Left cardiac atrium (tissue), 4 donors: ENCODE data around the gene TADA1. TPM values are rescaled to one million over a fixed set of nuclear protein-coding genes. Genes with fewer than 3 reads are reported as not detected.
"Not testable (repeated sequence)": the region's sequence is repeated elsewhere in the genome, so short reads cannot be mapped to it uniquely, and the experiment has no call there.

ENCODE experiments used
- ATAC-seq, 2 donors: fragments of 200-7000 bp; cut with Tn5 transposase; one replicate each; pipeline ENCODE4 v1.9.1; 2020; ENCODE audit warnings: mild to moderate bottlenecking in 2 of 2, moderate library complexity in 2 of 2
- DNase-seq: peaks from one replicate; pipeline ENCODE4 v3.0.0-alpha.2; 2020
- intact Hi-C, 2 donors: fragments of 100-400 bp; cut with DNase I; formaldehyde crosslinking; loops; one replicate each; pipeline versions ENCODE4 v1.14.1 to v1.15.1; 2022 to 2023
- total RNA-seq, 2 donors: library from RNA; stranded (reverse); fragmentation: NEBNext Ultra II Directional; extraction: Animal tissue kit (Norgen Biotek cat#: 25700); gene quantifications; one replicate each; pipeline ENCODE4 v1.2.1, GENCODE V29; 2021
- donor health status: DM: no; HTN: yes; CAD: no.
- donor health status: DM: no; HTN: yes; CAD: no; lungs with severe emphysema.
- donor health status: DM: yes; HTN: yes; CAD: no.
- donor health status: Dilated cardiomyopathy.

Gene TADA1
- total RNA-seq, 2 donors from 2014 or later = 9.4 TPM

DNA sequence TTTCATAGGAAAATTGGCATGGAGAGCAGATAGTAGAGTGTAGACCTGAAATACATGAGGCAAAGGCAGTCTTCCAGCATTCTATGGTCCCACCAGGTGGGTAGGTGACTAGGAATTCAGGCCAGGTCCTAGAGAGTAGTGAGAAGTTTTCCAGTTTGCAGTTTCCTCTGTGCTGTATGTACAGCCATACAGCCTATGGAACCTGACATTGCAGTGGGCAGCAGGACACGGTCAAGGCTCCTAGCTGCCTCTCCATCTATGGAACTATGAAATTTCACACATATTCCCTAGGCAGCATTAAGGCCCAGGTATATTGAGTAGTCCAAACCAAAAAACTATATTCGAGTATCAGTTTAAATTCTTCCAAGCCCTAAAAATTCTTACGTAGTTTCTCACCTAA, 20.5 kb downstream of the TADA1 start:
- intact Hi-C loops = no loop called here
- ATAC-seq (no peak), DNase-seq (no peak)

DNA sequence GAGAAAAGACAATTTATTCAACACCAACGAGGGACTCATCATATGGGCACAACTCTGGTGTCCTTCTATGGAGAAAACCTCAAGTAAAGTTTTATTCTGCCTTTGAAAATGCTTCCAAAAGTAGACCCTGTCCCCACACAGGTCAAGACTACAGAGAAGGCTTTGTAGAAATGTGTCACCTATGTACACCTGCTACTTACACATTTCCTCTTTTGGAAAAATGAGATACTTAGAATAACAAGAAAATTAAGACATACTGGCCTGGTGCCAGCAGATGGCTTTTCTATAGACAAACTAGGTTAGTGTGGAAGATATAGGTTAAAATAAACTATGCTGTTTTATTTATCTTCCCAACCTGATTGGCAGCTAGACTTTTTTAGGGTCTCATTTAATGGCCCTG, 23.1 kb downstream of the TADA1 start:
- ATAC-seq (no peak), DNase-seq (no peak)
- intact Hi-C loops = no loop called here

DNA sequence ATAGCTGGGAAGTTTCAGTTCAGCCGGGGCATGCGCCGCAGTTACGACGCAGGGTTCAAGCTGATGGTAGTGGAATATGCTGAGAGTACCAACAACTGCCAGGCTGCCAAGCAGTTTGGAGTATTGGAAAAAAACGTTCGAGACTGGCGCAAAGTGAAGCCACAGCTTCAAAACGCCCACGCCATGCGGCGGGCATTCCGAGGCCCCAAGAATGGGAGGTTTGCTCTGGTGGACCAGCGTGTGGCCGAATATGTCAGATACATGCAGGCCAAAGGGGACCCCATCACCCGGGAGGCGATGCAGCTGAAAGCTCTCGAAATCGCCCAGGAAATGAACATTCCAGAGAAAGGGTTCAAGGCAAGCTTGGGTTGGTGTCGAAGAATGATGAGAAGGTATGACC, 26.9 kb downstream of the TADA1 start:
- DNase-seq = no peak
- ATAC-seq = no peak
- intact Hi-C loops = no loop called here

DNA sequence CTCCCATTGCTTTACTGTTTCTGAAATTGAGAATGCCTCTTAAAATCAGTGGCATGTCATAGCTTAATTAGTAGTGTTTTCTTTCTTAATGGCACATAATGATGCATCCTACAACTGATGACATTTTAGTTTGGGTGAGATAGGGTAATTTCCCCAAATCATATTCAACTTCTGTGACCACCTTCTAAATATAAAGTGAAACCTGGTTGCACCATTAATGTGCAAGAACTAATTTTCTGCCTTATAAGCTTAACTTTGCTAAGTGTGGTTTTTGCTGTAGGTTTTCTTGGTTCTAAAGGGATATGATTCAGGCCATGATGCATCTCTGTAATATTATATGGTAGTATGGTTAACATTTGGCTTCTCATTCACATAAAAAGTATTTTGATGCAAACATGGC, 27.9 kb downstream of the TADA1 start:
- intact Hi-C loops = no loop called here
- DNase-seq (no peak), ATAC-seq (no peak)

DNA sequence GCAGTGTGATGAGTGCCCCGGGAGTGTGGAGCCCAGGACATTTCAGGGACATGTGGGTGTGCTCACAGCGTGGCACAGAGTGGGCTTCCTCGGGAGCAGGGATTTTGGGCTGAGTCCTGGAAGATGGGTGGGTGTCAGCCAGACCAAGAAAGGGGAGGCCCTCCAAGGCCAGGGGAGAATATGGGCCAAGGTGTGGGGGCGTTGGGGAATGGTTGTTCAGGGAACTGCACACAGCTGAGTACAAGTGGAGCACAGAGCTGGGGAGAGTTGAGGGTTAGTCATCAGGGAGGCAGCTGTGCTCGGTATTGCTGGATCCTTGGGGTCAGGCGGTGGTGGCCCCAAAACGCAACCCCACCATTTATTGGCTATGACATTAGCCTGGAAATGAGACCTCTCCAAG, 31.3 kb downstream of the TADA1 start:
- DNase-seq (no peak), ATAC-seq (peak in 1 of 2 donors; percentile 33)
- intact Hi-C loops = no loop called here

DNA sequence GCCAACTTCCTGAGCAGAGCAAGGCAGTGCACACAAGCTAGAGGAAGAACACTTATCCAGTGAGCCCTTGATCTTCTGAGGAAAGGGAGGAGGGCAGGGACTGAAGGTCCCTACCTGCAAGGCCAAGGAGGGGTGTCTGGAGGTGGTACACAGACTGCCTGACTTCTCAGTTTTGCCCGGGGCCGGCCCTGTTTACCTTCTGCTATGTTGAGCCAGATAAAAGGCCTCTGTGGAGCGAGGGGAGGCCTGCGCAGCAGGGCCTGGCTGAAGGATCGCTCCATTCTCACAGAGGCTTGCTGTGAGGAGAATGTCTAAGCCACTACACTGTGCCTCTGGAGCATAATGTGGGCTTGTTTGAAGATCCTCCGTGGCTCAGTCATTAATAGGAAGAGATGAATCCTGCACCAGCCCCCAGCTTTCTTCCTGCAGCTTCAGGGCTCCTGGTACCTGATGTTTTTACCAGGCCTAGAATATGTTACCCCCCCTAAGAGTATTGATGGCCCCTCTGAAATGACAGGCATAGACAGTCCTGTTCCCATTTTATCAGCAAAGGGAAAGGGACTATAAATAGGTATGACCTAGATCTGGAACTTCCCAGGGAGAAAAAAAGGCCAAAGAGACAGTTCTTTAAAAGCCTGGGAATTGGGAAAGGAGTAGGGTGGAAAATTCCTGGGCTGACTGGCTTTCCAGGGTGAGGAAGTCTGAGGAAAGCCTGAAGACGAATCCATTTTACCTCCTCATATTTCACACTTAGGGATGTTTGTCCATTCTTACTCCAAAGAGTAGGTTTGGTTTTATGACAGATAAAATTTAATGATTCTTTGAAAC, 32.1 kb downstream of the TADA1 start:
- intact Hi-C loops = no loop called here
- no peak for DNase-seq
- ATAC-seq = no peak

DNA sequence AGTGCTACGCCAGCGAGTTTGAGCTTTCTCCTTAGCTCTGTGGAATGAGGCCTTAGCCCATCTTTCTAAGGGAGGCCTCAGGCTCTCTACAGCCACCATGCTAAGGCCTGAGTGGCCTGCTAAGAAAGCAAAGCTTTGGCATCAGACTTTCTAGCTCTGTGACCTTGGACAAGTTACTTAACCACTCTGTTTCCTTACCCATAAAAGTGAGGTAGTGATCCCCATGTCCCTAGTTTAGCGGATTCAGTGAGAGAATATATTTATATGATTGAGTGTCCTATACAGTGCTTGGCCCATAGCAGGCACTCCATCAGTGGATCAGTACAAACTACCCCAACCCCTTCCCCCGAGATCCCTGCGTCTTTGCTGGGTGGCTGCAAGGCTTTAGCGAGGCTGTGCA, 32.7 kb downstream of the TADA1 start:
- ATAC-seq (no peak), DNase-seq (no peak)
- intact Hi-C loops = no loop called here

DNA sequence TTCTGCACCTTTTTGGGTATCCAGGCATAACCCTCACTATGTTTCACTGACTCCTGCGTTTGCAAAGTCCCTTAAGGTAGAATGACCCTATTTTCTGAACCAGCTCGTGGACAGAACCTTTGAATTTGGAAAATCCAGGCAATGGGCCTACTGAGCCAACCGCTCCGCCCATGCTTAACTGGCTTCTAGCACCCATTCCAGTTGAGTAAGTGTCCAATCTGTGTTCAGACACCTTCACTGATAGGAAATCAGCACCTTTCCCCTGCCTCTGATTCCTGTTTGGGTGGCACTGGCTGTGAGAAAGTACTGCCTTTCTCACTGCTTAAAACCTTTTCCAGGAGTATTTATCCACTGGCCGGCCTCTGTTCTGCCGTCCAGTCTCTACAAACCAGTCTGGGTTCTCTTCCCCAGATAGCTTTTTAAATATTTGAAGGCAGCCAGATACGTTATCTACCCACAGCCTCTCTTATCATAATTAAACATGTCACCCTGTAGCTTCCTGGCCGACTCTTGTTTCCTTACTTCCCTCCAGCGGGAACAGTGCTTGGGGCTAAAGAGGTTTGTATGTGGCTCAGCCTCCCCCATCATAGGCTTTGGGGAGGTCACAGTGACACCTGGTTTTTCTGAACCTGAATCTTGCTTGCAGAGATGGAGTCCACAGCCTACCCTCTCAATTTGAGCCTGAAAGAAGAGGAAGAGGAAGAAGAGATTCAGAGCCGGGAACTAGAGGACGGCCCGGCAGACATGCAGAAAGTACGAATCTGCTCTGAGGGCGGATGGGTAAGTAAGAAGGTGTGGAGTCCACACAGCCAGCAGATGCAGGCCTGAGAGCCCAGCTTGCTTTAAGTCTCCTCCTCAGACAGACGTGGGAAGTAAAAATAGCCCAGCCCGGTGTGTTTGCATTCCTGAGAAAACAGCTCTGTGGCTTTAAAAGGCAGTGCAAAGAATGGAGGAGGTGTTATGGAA, 35.5 kb downstream of the TADA1 start:
- intact Hi-C loops = no loop called here
- DNase-seq = no peak
- ATAC-seq = peak in 1 of 2 donors; percentile 0

DNA sequence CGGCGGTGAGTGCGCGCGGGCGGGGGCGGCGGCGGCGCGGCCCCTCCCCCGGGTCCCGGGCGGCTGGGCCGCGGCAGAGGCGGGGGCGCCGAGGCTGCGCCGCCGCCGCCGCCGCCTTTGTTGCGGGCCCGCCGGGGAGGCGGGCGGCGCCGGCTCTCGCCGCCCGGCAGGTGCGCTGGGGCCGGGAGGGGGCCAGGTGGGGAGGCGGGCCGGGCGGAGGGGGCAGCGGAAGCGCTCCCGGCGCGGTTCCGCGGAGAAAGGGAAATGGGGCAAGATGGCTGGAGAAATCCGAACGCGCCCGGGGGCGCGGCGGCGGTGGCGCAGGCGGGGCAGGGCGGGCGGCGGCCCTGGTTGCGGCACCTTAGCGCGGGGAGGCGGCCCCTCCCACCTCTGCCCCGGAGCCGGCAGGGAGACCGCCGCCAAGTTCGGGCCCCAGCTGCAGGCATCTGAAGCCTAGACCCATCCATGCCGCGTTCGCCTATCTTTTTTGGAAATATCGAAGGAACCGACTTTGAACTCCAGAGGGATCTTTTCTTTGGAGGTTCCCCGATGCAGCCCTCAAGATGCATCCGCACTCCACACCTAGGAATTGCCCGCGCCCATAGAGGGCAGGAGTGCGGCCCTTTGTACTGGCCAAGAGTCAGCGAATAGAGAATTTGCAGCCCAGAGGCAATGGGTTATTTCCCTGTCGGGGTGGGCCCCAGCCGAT, 36.3 kb downstream of the TADA1 start:
- DNase-seq (peak; percentile 67), ATAC-seq (peak; percentile 13 to 30)
- intact Hi-C loops = no loop called here

DNA sequence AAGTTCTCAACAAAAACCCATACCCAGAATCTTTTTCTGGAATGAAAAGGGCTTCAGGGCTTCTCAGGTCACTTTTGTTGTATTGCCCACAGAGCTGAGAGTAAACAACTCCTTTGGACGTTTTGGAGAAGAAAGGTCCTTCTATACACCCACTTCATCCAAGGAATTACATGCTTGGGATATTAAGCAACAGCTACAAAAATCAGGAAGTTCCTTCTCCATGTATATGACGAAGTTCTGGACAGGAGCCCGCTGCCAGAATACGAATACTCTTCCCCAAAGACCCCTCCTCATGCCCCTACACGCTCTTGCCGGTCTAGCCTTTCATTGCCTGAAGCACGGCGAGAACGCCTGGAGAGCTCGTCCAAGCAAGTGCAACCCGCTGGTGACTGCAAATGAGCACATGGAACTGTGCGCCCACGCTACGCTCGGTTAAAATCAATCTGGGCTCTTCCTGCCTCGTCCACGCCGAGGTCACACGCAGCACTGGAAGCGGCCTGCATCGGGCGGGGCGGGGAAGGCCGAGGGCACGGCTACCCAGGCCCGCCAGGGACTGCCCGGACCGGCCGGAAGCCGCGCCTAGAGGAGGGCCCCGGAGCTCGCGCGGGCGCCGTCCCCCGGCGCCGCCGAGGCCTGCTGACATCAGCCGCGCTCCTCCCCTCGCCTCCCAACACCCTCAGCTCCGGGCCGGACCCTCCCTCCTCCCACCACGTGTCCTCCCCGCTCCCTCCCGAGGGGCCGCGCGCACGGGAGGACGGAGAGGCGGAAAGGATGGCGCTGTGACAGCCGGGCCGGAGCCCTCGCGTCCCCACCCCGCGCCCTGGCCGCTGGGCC, 37.1 kb downstream of the TADA1 start, which contains the start of gene POGK:
POGK (plus strand) TSS at position 710 of the 834 bp plus-strand sequence. CDS start 1,482 bp downstream, outside the sequence.
- ATAC-seq (peak; percentile 98), DNase-seq (peak; percentile 95)
- intact Hi-C loops = no loop called here

DNA sequence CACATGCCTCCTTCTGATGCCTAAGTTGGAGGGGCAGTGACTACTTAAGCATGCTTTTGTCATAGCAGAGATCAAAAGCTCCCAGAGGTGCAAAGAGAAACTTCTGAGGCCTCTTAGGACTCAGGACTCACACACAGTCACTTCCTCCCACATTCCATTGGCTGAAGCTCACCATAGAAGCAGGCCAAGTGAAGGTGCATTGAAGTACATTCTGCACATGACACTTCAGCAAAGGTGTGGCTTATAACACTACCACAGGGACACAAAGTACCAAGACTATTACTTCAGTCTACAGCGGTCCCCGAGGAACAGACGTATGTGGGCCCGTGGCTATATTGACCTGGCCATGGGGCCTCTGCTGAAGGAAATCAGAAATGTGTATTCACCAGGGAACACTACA, 39.3 kb downstream of the TADA1 start:
- ATAC-seq = no peak

DNA sequence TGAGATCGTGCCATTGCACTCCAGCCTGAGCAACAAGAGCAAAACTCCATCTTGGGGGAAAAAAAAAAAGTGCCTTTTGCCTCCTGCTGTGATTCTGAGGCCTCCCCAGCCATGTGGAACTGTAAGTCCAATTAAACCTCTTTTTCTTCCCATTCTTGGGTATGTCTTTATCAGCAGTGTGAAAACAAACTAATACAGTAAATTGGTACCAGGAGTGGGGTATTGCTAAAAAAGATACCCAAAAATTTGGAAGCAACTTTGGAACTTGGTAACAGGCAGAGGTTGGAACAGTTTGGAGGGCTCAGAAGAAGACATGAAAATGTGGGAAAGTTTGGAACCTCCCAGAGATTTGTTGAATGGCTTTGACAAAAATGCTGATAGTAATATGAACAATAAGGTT, 46.3 kb downstream of the TADA1 start:
- intact Hi-C loops, ATAC-seq, DNase-seq: not testable (repeated sequence)

More for the DNA sequence above, 39.3 kb downstream of the TADA1 start:
- intact Hi-C loops = no loop called here
- DNase-seq = no peak

DNA sequence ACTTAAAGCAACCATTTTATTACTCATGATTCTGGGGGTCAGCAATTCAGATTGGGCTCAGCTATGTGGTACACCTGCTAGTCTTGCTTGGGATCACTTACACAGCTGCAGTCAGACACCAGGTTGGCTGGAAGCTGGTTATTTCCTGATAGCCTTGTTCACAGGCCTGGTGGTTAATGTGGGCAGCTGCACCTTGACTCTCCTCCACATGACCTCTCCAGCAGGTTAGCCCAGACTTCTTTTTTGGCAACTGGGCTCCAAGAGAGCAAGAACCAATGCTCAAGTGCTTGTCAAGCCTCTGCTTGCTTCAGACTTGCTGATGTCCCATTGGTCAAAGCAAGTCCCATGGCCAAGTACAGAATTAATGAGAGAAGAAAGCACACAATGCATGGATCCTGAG, 48.6 kb downstream of the TADA1 start:
- intact Hi-C loops = no loop called here
- ATAC-seq = no peak
- DNase-seq = no peak

DNA sequence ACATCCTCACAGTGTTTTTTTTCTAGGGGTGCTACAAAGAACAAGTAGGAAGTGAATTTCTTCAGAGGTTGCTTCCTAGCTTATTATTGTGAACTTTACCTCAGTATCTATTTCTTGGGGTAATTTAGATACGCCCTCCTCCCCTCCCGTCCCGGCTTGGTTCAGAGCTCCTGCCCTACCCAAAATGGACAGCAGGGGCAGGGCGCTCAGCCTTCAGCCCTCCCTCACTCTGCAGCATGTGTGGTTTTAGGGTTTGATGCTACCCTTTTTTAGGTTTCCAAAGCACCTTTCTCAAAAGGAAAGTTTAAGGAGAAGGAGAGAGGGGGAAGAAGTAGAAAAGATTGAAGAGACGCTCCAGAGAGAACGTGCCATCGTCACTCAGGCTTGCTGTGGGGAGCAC, 53.7 kb downstream of the TADA1 start:
- DNase-seq (no peak), ATAC-seq (no peak)
- intact Hi-C loops = no loop called here

DNA sequence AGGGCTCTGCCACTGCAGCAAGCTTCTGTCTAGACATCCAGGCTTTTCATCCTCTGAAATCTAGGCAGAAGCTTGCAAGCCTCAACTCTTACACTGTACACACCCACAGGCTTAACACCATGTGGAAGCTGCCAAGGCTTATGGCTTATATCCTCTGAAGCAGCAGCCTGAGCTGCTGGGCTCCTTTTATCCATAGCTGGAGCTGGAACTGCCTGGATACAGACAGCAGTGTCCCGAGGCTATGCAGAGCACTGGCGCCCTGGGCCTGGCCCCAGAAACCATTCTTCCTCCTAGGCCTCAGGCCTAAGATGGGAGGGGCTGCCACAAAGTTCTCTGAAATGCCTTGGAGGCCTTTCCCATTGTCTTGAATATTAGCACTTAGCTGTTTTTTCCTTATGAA, 56.1 kb downstream of the TADA1 start:
- DNase-seq = no peak
- intact Hi-C loops = no loop called here

DNA sequence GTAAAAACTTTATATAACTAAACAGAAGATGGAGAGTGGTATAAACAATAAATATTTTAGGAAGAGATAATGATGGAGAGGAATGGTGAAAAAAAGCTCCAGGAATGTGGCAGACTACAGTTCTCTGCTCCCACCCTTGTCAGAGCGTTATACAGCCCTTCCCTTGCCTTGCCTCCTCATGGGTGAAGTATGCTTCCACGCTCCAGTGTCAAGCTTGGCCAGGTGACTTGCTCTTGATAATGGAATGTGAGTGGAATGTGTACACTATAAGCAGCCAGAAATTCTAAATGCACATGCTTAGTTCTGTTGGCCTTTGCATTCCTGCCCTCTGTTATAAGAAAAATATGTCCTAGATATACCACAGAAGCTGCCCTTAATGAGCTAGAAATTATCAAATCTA, 61.5 kb downstream of the TADA1 start:
- ATAC-seq = no peak
- intact Hi-C loops = no loop called here
- no peak for DNase-seq

More for the DNA sequence above, 56.1 kb downstream of the TADA1 start:
- no peak for ATAC-seq

DNA sequence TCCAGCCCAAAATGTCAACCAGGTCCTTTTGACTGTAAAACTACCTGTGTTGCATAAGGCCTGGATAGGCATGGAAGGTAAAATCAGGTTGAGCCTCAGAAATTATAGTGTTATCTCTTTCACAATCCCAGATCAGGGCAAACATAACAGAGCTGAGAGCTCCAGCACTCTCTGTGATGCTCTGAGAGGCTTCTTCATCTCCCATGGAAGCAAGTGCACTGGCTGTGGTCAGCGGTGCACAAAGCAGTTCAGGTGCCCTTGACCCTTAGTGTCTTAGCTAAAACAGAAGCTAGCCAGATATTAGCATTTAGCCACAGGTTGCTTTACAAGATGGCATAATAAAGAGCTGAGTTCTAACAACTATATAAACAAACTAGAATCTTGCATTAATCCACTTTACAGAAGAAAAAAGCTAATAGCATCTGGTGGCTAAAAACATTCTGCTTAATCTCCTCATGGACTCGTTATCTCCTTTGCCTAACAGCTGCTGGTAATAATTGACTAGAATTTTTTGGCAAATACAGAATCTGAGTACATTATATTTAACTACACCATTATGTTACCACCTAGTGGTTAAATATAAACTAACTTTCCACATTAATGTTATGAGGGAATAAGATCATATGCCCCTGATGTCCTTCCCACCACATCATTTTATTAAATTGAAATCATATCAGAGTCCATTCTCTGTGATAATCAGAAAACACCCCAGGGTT, 62.4 kb downstream of the TADA1 start:
- intact Hi-C loops = no loop called here
- no peak for ATAC-seq
- DNase-seq = no peak

DNA sequence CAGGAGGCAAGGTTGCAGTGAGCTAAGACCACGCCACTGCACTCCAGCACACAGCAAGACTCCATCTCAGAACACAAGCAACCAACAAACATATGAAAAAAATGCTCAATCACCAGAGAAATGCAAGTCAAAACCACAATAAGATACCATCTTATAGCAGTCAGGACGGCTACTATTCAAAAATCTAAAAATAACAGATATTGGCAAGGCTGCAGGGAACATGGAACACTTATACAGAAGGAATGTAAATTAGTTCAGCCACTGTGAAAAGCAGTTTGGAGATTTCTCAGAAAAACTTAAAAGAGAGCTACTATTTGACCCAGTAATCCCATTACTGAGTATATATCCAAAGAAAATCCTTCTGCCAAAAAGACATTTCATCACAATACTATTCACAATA, 64.4 kb downstream of the TADA1 start:
- intact Hi-C loops = no loop called here
- ATAC-seq = no peak
- DNase-seq = no peak
